DND-41 (cell line): ENCODE results near the gene FBXL13.
"Not testable (repeated sequence)": the region's sequence is repeated elsewhere in the genome, so short reads cannot be mapped to it uniquely, and the experiment has no call there.

ENCODE experiments used
- CTCF ChIP-seq: IDR thresholded peaks from 2 replicates; pipeline ENCODE4 v1.5.1; 2012; ENCODE audit warnings: borderline replicate concordance, low read length, moderate library complexity, mild to moderate bottlenecking; ENCODE audit not compliant: poor library complexity, severe bottlenecking; ENCODE audit errors: extremely low read depth
- EZH2 ChIP-seq: IDR thresholded peaks from 3 replicates; pipeline ENCODE4 v1.6.1; 2012; ENCODE audit warnings: borderline replicate concordance, low read depth, mild to moderate bottlenecking, moderate library complexity, low read length, inconsistent platforms; ENCODE audit not compliant: severe bottlenecking

- TF ChIP-seq CTCF, EZH2: not testable (repeated sequence)
These were observed 120.2 kb downstream of the FBXL13 start for GRCh38 chr7:102954359-102954758.
